GM23338 (cell line): ENCODE data around the gene PHF1. TPM values are rescaled to one million over a fixed set of nuclear protein-coding genes. Genes with fewer than 3 reads are reported as not detected.

Source experiments
- ATAC-seq: fragments of 200-7000 bp; cut with Tn5 transposase; 3 replicates; pipeline ENCODE4 v1.9.1; 2020
- DNase-seq: peaks from one replicate; pipeline ENCODE4 v3.0.0-alpha.2; 2015; ENCODE audit warnings: low spot score
- H2AFZ ChIP-seq: fragments of 200-600 bp; sonication (generic); 2 replicates; pipeline ENCODE4 v1.8.0; 2016; ENCODE audit warnings: antibody characterized with exemption, mild to moderate bottlenecking, moderate library complexity
- H3F3A ChIP-seq: fragments of 200-600 bp; sonication (generic); replicated peaks from 2 replicates; pipeline ENCODE4 v1.8.0; 2017; ENCODE audit warnings: antibody characterized with exemption, mixed run types, low read depth
- H3K27ac ChIP-seq: fragments of 200-600 bp; sonication (generic); 2 replicates; pipeline ENCODE4 v1.6.1; 2016; ENCODE audit warnings: low read depth
- H3K27me3 ChIP-seq: fragments of 200-600 bp; sonication (generic); 2 replicates; pipeline ENCODE4 v1.8.0; 2016; ENCODE audit warnings: mild to moderate bottlenecking, mixed run types, moderate library complexity; ENCODE audit not compliant: insufficient read depth
- H3K36me3 ChIP-seq: fragments of 200-600 bp; sonication (generic); 2 replicates; pipeline ENCODE4 v1.8.0; 2016; ENCODE audit warnings: mild to moderate bottlenecking; ENCODE audit not compliant: insufficient read depth
- H3K4me1 ChIP-seq: fragments of 200-600 bp; sonication (generic); 2 replicates; pipeline ENCODE4 v1.8.0; 2016; ENCODE audit warnings: mild to moderate bottlenecking, moderate library complexity; ENCODE audit not compliant: insufficient read depth
- H3K4me2 ChIP-seq: fragments of 200-600 bp; sonication (generic); 2 replicates; pipeline ENCODE4 v1.7.1; 2017; ENCODE audit warnings: mixed run types
- H3K4me3 ChIP-seq: fragments of 200-600 bp; sonication (generic); 2 replicates; pipeline ENCODE4 v1.6.1; 2016; ENCODE audit warnings: mixed run types
- H3K79me2 ChIP-seq: fragments of 200-600 bp; sonication (generic); replicated peaks from 2 replicates; pipeline ENCODE4 v1.8.0; 2017; ENCODE audit warnings: mild to moderate bottlenecking; ENCODE audit not compliant: insufficient read depth
- H3K9me2 ChIP-seq: fragments of 200-600 bp; sonication (generic); 2 replicates; pipeline ENCODE4 v1.8.0; 2017; ENCODE audit not compliant: insufficient read depth
- H4K20me1 ChIP-seq: fragments of 200-600 bp; sonication (generic); replicated peaks from 2 replicates; pipeline ENCODE4 v1.8.0; 2017; ENCODE audit warnings: mild to moderate bottlenecking; ENCODE audit not compliant: insufficient read depth
- H3K27ac Mint-ChIP-seq: 2 replicates; pipeline ENCODE4 v1.8.0; 2020; ENCODE audit warnings: inconsistent platforms, mild to moderate bottlenecking, moderate library complexity, mixed read lengths
- H3K27me3 Mint-ChIP-seq: 3 replicates; pipeline ENCODE4 v1.8.0; 2022; ENCODE audit warnings: low read depth, mild to moderate bottlenecking, moderate library complexity, mixed read lengths, inconsistent platforms; ENCODE audit not compliant: insufficient read depth, poor library complexity
- H3K36me3 Mint-ChIP-seq: 3 replicates; pipeline ENCODE4 v1.8.0; 2021; ENCODE audit warnings: low read depth, mild to moderate bottlenecking, inconsistent platforms, moderate library complexity, mixed read lengths
- H3K4me1 Mint-ChIP-seq: 3 replicates; pipeline ENCODE4 v1.8.0; 2020; ENCODE audit warnings: mild to moderate bottlenecking, inconsistent platforms, mixed read lengths
- H3K4me3 Mint-ChIP-seq: 3 replicates; pipeline ENCODE4 v1.8.0; 2021; ENCODE audit warnings: moderate library complexity, mild to moderate bottlenecking, inconsistent platforms, mixed read lengths
- H3K9me3 Mint-ChIP-seq: 3 replicates; pipeline ENCODE4 v1.8.0; 2020; ENCODE audit warnings: moderate library complexity, mild to moderate bottlenecking, inconsistent platforms, mixed read lengths
- CREB1 ChIP-seq: fragments of 250-450 bp; sonication (Bioruptor Pico); IDR thresholded peaks from 2 replicates; pipeline ENCODE4 v1.5.0; 2020; ENCODE audit warnings: low read depth, mild to moderate bottlenecking, moderate library complexity
- EZH2phosphoT487 ChIP-seq: fragments of 200-600 bp; sonication (generic); IDR thresholded peaks from one replicate; pipeline ENCODE4 v1.8.1; 2018; ENCODE audit warnings: antibody characterized with exemption; ENCODE audit not compliant: unreplicated experiment
- NANOG ChIP-seq: IDR thresholded peaks from 2 replicates; pipeline ENCODE4 v1.6.1; 2016; ENCODE audit warnings: antibody characterized with exemption, borderline replicate concordance
- ZNF331 ChIP-seq: fragments of 250-450 bp; sonication (Bioruptor Pico); IDR thresholded peaks from 2 replicates; pipeline ENCODE4 v1.5.0; 2020; ENCODE audit warnings: low read depth, mild to moderate bottlenecking, moderate library complexity
- polyA plus RNA-seq: library from polyadenylated mRNA; unstranded; fragments of >200 nt; fragmentation: Nextera tagmentation; extraction: Ambion mirVana; gene quantifications from 2 replicates; pipeline ENCODE4 v1.2.1, GENCODE V29; 2016
- total RNA-seq: library from RNA; depleted of rRNA; stranded (reverse); fragments of >200 nt; shearing (Covaris generic); gene quantifications from 2 replicates; pipeline ENCODE4 v1.2.3, GENCODE V29; 2014
- TF ChIP-seq, protein P1 (sequence below): fragments of 250-450 bp; sonication (Bioruptor Pico); IDR thresholded peaks from 2 replicates; pipeline ENCODE4 v1.5.0; 2020; ENCODE audit warnings: mild to moderate bottlenecking, moderate library complexity

Gene PHF1
- total and polyA plus RNA-seq, 2 experiments from 2014 or later, result 29.4 to 46.7 TPM

GRCh38 chr6:33441457-33441856 lies 30.6 kb downstream of the PHF1 start:
- no peaks in the 10 kb centered on the region for H3F3A ChIP-seq
- peaks cover 5% of the 10 kb centered on the region; the same call in 1 of the 2 replicates for H3K79me2 ChIP-seq
- no peak overlapping the region for H2AFZ ChIP-seq
- H3K4me1 Mint-ChIP-seq, result peaks cover 11% of the 10 kb centered on the region
- H3K9me3 Mint-ChIP-seq, result no peaks in the 10 kb centered on the region; the same call in 2 of the 3 replicates
- H3K27me3 ChIP-seq, result no peaks in the 10 kb centered on the region
- peaks cover 98% of the 10 kb centered on the region for H3K36me3 Mint-ChIP-seq
- H3K4me3 ChIP-seq, result no peak overlapping the region
- no peak overlapping the region for H3K27ac Mint-ChIP-seq
- no peaks in the 10 kb centered on the region for H3K4me1 ChIP-seq
- no peak overlapping the region for H3K4me2 ChIP-seq
- TF ChIP-seq, protein P1, sequence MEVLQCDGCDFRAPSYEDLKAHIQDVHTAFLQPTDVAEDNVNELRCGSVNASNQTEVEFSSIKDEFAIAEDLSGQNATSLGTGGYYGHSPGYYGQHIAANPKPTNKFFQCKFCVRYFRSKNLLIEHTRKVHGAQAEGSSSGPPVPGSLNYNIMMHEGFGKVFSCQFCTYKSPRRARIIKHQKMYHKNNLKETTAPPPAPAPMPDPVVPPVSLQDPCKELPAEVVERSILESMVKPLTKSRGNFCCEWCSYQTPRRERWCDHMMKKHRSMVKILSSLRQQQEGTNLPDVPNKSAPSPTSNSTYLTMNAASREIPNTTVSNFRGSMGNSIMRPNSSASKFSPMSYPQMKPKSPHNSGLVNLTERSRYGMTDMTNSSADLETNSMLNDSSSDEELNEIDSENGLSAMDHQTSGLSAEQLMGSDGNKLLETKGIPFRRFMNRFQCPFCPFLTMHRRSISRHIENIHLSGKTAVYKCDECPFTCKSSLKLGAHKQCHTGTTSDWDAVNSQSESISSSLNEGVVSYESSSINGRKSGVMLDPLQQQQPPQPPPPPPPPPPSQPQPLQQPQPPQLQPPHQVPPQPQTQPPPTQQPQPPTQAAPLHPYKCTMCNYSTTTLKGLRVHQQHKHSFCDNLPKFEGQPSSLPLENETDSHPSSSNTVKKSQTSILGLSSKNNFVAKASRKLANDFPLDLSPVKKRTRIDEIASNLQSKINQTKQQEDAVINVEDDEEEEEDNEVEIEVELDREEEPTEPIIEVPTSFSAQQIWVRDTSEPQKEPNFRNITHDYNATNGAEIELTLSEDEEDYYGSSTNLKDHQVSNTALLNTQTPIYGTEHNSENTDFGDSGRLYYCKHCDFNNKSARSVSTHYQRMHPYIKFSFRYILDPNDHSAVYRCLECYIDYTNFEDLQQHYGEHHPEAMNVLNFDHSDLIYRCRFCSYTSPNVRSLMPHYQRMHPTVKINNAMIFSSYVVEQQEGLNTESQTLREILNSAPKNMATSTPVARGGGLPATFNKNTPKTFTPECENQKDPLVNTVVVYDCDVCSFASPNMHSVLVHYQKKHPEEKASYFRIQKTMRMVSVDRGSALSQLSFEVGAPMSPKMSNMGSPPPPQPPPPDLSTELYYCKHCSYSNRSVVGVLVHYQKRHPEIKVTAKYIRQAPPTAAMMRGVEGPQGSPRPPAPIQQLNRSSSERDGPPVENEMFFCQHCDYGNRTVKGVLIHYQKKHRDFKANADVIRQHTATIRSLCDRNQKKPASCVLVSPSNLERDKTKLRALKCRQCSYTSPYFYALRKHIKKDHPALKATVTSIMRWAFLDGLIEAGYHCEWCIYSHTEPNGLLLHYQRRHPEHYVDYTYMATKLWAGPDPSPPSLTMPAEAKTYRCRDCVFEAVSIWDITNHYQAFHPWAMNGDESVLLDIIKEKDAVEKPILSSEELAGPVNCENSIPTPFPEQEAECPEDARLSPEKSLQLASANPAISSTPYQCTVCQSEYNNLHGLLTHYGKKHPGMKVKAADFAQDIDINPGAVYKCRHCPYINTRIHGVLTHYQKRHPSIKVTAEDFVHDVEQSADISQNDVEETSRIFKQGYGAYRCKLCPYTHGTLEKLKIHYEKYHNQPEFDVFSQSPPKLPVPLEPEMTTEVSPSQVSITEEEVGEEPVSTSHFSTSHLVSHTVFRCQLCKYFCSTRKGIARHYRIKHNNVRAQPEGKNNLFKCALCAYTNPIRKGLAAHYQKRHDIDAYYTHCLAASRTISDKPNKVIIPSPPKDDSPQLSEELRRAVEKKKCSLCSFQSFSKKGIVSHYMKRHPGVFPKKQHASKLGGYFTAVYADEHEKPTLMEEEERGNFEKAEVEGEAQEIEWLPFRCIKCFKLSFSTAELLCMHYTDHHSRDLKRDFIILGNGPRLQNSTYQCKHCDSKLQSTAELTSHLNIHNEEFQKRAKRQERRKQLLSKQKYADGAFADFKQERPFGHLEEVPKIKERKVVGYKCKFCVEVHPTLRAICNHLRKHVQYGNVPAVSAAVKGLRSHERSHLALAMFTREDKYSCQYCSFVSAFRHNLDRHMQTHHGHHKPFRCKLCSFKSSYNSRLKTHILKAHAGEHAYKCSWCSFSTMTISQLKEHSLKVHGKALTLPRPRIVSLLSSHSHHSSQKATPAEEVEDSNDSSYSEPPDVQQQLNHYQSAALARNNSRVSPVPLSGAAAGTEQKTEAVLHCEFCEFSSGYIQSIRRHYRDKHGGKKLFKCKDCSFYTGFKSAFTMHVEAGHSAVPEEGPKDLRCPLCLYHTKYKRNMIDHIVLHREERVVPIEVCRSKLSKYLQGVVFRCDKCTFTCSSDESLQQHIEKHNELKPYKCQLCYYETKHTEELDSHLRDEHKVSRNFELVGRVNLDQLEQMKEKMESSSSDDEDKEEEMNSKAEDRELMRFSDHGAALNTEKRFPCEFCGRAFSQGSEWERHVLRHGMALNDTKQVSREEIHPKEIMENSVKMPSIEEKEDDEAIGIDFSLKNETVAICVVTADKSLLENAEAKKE, result no peak
- TF ChIP-seq NANOG (no peak), EZH2phosphoT487 (no peak), CREB1 (no peak)
- peaks cover 55% of the 10 kb centered on the region for H3K36me3 ChIP-seq
- DNase-seq, result no peak
- peaks cover 17% of the 10 kb centered on the region for H3K27me3 Mint-ChIP-seq
- H3K9me2 ChIP-seq, result no peaks in the 10 kb centered on the region
- H3K27ac ChIP-seq, result no peak overlapping the region
- no peak overlapping the region for H3K4me3 Mint-ChIP-seq
- peaks cover 5% of the 10 kb centered on the region for H4K20me1 ChIP-seq
- no peak for ATAC-seq

DNA sequence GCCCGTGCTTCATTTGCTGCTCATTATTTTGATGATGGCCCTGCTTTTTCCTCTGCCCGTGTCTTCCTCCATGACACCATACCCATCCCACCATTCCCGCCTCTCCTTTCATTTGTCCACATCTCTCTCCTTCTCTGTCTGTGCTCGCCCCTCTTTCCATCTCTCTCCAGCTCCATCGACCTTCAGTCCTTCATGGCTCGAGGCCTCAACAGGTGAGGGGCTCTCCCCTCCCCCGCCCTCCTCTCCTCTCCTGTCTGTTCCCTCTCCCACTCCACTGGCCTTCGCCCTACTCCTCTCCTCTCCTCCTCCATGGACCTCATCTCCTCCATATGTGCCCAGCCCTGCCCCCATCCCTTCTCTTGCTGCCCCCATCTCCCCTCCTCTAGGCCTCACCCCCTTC lies 31.5 kb downstream of the PHF1 start:
- Histone ChIP-seq H3K27ac (no peak overlapping the region), H2AFZ (no peak overlapping the region), H3K27me3 (no peaks in the 10 kb centered on the region), H3K4me1 (no peaks in the 10 kb centered on the region), H3K36me3 (peaks cover 47% of the 10 kb centered on the region), H3K4me2 (no peak overlapping the region), H3K9me2 (no peaks in the 10 kb centered on the region), H3K4me3 (no peak overlapping the region), H3F3A (no peaks in the 10 kb centered on the region), H3K79me2 (no peaks in the 10 kb centered on the region; the same call in 1 of the 2 replicates), H4K20me1 (peaks cover 5% of the 10 kb centered on the region)
- Mint-ChIP-seq H3K27ac (no peak overlapping the region), H3K27me3 (peaks cover 17% of the 10 kb centered on the region), H3K4me3 (no peak overlapping the region), H3K36me3 (peaks cover 98% of the 10 kb centered on the region), H3K9me3 (no peaks in the 10 kb centered on the region; the same call in 2 of the 3 replicates), H3K4me1 (peaks cover 11% of the 10 kb centered on the region)
- DNase-seq, result no peak
- no peak for ATAC-seq
- TF ChIP-seq, protein P1, result no peak
- TF ChIP-seq ZNF331 (CRISPR knock-in tag), result no peak
